AG04450 (cell line): ENCODE results near the gene FSTL4. TPM values are rescaled to one million over a fixed set of nuclear protein-coding genes. Genes with fewer than 3 reads are reported as not detected.

ENCODE experiments used
- CTCF ChIA-PET: fragments of 300-600, 350-600 bp; formaldehyde crosslinking; extraction: SDS; loops from one replicate; lab custom pipeline; 2022; ENCODE audit warnings: antibody characterized with exemption, inconsistent platforms; lab: Charles Lee
- POLR2A ChIA-PET: fragments of 350-600 bp; formaldehyde crosslinking; extraction: SDS; loops from one replicate; lab custom pipeline; 2021; ENCODE audit warnings: antibody characterized with exemption, inconsistent platforms; lab: Yijun Ruan, JAX
- DNase-seq: peaks from one replicate; pipeline ENCODE4 v3.0.0-alpha.2; 2011; ENCODE audit warnings: low read depth, low spot score
- H3K27ac ChIP-seq: one replicate; pipeline ENCODE4 v1.5.1; 2012; ENCODE audit warnings: low read depth, low read length, control low read depth
- H3K27me3 ChIP-seq: one replicate; pipeline ENCODE4 v1.6.0; 2012; ENCODE audit warnings: low read length; ENCODE audit not compliant: control insufficient read depth, insufficient read depth
- H3K4me3 ChIP-seq: 2 replicates; pipeline ENCODE4 v1.5.1; 2011; ENCODE audit warnings: mild to moderate bottlenecking, low read depth, low read length, control low read depth
- H3K9me3 ChIP-seq: 2 replicates; pipeline ENCODE4 v1.5.1; 2012; ENCODE audit warnings: low read length; ENCODE audit not compliant: control insufficient read depth, insufficient read depth
- CTCF ChIP-seq: IDR thresholded peaks from 2 replicates; pipeline ENCODE4 v1.5.1; 2011; ENCODE audit warnings: low read depth, low read length, control low read depth, inconsistent platforms
- polyA plus RNA-seq: library from polyadenylated mRNA; depleted of rRNA; stranded (reverse); fragments of >200 nt; gene quantifications from 2 replicates; pipeline ENCODE4 v1.2.3, GENCODE V29; 2011

Gene FSTL4
- polyA plus RNA-seq, 1 experiment, result 0.11 TPM

- TF ChIP-seq CTCF, result no peak
- ChIA-PET CTCF (interaction anchor here (1.4 kb wide), 1 partner anchor 31 kb away, joined by 3 read pairs; no protein-coding TSS in a partner anchor), POLR2A (no interaction called here)
- Histone ChIP-seq H3K27ac (no peak overlapping the region), H3K4me3 (no peak overlapping the region), H3K27me3 (peaks cover 37% of the 10 kb centered on the region), H3K9me3 (no peaks in the 10 kb centered on the region)
- no peak for DNase-seq
Observed at GRCh38 chr5:133256276-133256675, 356.1 kb downstream of the FSTL4 start.

- Histone ChIP-seq H3K9me3 (no peaks in the 10 kb centered on the region), H3K27ac (no peak overlapping the region), H3K4me3 (no peak overlapping the region), H3K27me3 (peaks cover 34% of the 10 kb centered on the region)
- DNase-seq, result no peak
- ChIA-PET CTCF (no interaction called here), POLR2A (no interaction called here)
- no peak for TF ChIP-seq CTCF
Observed at GRCh38 chr5:133254803-133255202, 357.5 kb downstream of the FSTL4 start.

- Histone ChIP-seq H3K27me3 (peaks cover 26% of the 10 kb centered on the region), H3K9me3 (no peaks in the 10 kb centered on the region), H3K4me3 (no peak overlapping the region), H3K27ac (no peak overlapping the region)
- no peak for TF ChIP-seq CTCF
- ChIA-PET POLR2A (no interaction called here), CTCF (no interaction called here)
- no peak for DNase-seq
Observed at GRCh38 chr5:133253671-133254070, 358.7 kb downstream of the FSTL4 start.

- ChIA-PET POLR2A (no interaction called here), CTCF (no interaction called here)
- TF ChIP-seq CTCF, result no peak
Observed at GRCh38 chr5:133253070-133253469, 359.3 kb downstream of the FSTL4 start.

GRCh38 chr5:133252133-133252480 is 360.2 kb downstream of the FSTL4 start:
- ChIA-PET CTCF (no interaction called here), POLR2A (no interaction called here)
- H3K27me3 ChIP-seq, result peaks cover 25% of the 10 kb centered on the region
- H3K27ac ChIP-seq, result no peak overlapping the region
- no peak for TF ChIP-seq CTCF
- H3K4me3 ChIP-seq, result no peak overlapping the region
- DNase-seq, result no peak
- no peaks in the 10 kb centered on the region for H3K9me3 ChIP-seq

More at GRCh38 chr5:133253070-133253469, 359.3 kb downstream of the FSTL4 start:
- Histone ChIP-seq H3K27ac (no peak overlapping the region), H3K9me3 (no peaks in the 10 kb centered on the region), H3K27me3 (peaks cover 25% of the 10 kb centered on the region), H3K4me3 (no peak overlapping the region)
- DNase-seq, result no peak
